Measurements from ENCODE around the gene MYO19. TPM values are rescaled to one million over a fixed set of nuclear protein-coding genes. Genes with fewer than 3 reads are reported as not detected.
A peak's percentile ranks its signal among the peaks of the same experiment; 100 is the strongest.

Gene MYO19, protein sequence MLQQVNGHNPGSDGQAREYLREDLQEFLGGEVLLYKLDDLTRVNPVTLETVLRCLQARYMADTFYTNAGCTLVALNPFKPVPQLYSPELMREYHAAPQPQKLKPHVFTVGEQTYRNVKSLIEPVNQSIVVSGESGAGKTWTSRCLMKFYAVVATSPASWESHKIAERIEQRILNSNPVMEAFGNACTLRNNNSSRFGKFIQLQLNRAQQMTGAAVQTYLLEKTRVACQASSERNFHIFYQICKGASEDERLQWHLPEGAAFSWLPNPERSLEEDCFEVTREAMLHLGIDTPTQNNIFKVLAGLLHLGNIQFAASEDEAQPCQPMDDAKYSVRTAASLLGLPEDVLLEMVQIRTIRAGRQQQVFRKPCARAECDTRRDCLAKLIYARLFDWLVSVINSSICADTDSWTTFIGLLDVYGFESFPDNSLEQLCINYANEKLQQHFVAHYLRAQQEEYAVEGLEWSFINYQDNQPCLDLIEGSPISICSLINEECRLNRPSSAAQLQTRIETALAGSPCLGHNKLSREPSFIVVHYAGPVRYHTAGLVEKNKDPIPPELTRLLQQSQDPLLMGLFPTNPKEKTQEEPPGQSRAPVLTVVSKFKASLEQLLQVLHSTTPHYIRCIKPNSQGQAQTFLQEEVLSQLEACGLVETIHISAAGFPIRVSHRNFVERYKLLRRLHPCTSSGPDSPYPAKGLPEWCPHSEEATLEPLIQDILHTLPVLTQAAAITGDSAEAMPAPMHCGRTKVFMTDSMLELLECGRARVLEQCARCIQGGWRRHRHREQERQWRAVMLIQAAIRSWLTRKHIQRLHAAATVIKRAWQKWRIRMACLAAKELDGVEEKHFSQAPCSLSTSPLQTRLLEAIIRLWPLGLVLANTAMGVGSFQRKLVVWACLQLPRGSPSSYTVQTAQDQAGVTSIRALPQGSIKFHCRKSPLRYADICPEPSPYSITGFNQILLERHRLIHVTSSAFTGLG
- 10 to 100 TPM; 42.1 to 62.8 (median 45.5) TPM for polyA plus RNA-seq (ENCODE audit: insufficient read length in 3 of 3)
- long read RNA-seq, donor 1, full-length matches to known transcripts: 2 of 2 reads
- long read RNA-seq, donor 1, partial matches to known transcripts: 0 of 2 reads
- long read RNA-seq, donor 1, other reads (novel, unspliced or antisense): 0 of 2 reads
- long read RNA-seq, donor 2, partial matches to known transcripts: 63 of 72 reads
- long read RNA-seq, donor 2, other reads (novel, unspliced or antisense): 8 of 72 reads
- long read RNA-seq, donor 3, partial matches to known transcripts: 109 of 123 reads
- long read RNA-seq, donor 3, other reads (novel, unspliced or antisense): 9 of 123 reads
- long read RNA-seq, donor 4, partial matches to known transcripts: 59 of 77 reads
- long read RNA-seq, donor 4, other reads (novel, unspliced or antisense): 11 of 77 reads
- long read RNA-seq, donor 5: 0 reads
- long read RNA-seq, donor 6, partial matches to known transcripts: 0 of 11 reads
- long read RNA-seq, donor 6, other reads (novel, unspliced or antisense): 0 of 11 reads
- long read RNA-seq, donor 7, partial matches to known transcripts: 105 of 117 reads
- long read RNA-seq, donor 7, other reads (novel, unspliced or antisense): 9 of 117 reads
- long read RNA-seq, donor 8: 0 reads
- long read RNA-seq, donor 9, partial matches to known transcripts: 66 of 67 reads
- long read RNA-seq, donor 9, other reads (novel, unspliced or antisense): 0 of 67 reads
- long read RNA-seq, donor 10, partial matches to known transcripts: 142 of 164 reads
- long read RNA-seq, donor 10, other reads (novel, unspliced or antisense): 21 of 164 reads
- long read RNA-seq, donor 11, partial matches to known transcripts: 47 of 55 reads
- long read RNA-seq, donor 11, other reads (novel, unspliced or antisense): 6 of 55 reads
- long read RNA-seq, donor 12, partial matches to known transcripts: 148 of 163 reads
- long read RNA-seq, donor 12, other reads (novel, unspliced or antisense): 12 of 163 reads
- long read RNA-seq, donor 13: 0 reads
- long read RNA-seq, donor 14, partial matches to known transcripts: 306 of 334 reads
- long read RNA-seq, donor 14, other reads (novel, unspliced or antisense): 26 of 334 reads
- long read RNA-seq, donor 15, partial matches to known transcripts: 18 of 19 reads
- long read RNA-seq, donor 15, other reads (novel, unspliced or antisense): 0 of 19 reads
- long read RNA-seq, donor 16, partial matches to known transcripts: 0 of 21 reads
- long read RNA-seq, donor 16, other reads (novel, unspliced or antisense): 7 of 21 reads

DNA sequence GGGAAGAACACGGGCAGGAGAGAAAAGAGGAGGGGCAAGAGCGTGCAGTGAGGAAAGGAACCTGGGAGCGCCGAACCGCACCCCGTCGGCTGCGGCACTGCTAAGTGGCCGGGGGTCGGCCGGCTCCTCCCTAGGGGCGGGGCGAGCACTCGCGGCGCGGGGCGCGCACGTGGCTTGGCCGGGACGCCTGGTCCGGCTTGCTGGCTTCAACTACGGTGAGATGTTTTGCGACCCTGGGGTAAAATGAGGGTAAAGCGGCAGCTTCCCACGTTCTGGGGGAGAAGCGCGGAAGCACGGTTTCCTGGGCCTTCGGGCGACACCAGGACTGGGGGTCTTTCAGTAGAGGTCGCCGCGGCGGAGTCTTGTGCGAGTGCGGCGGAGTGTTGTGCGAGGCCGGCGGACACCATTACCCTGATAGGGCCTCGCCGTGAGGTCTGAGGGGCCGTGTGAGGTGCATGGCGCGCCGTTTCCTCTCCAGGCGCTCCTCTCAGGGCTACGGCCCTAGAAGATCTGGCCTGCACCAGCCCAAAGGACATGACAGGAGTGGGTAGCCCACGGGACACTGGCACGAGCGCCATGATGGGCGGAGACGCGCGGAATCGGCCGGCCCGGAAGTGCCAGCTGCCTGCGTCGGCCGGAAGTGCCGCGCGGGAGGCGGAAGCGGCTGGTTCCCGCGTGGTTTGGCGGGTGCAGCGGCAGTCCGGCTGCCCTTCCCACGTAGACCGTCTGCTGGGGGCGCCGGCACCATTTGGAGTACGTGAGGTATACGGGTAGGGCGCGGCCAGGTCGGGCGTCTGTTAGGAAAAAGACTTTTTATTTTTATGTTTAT is at the start of gene MYO19, which contains the start of gene PIGW:
MYO19 (minus strand) TSS at position 29 of the 829 bp plus-strand sequence. CDS start 2,330 bp downstream, outside the sequence.
PIGW (plus strand) TSS at position 148 of the 829 bp plus-strand sequence. CDS start 2,115 bp downstream, outside the sequence.
- DNase-seq (ENCODE audit: extremely low read depth in 1 of 11, low read depth in 9 of 11, low spot score in 4 of 11): peak in 10 of 11 donors; percentile 72 to 86 (median 80)

DNA sequence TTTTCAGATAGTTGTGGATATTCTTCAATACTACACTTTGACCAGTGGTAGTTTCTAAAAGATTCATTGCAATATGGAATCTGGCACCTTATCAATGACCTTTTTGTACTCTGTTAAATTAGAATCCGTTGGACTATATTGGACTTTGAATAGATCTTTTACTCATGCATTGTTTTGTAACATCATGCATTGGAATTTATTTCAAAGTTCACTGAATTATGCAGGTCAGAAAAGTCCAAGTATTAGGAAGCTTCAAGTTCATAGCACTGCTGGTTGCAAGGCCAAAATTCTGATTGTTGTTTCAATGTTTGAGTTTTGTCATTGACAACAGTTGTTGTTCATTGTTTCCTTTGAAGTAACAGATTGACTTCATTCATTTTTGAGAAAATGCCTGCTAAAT is 49.1 kb upstream of the MYO19 start:
- DNase-seq (ENCODE audit: extremely low read depth in 1 of 11, low read depth in 9 of 11, low spot score in 4 of 11): no peak

DNA sequence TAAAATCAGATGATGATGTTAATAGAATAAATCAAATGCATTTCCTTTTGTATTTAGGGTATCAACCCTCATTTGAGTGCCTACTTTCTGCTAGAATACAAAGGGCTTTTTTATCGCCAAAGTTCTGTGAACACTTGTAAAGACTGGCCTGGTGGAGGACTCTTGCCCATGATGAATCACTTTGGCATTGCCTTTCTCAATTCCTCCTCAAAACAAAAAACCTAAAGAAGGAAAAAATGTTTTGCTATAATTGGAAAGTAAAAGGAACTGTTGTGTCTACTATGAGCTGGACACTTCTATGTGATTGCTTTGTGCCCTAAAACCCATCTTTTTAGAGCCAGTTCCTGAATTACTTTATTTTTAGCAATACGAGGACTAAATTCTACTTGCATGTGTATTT is 44.0 kb upstream of the MYO19 start:
- no peak for DNase-seq (ENCODE audit: extremely low read depth in 1 of 11, low read depth in 9 of 11, low spot score in 4 of 11)

DNA sequence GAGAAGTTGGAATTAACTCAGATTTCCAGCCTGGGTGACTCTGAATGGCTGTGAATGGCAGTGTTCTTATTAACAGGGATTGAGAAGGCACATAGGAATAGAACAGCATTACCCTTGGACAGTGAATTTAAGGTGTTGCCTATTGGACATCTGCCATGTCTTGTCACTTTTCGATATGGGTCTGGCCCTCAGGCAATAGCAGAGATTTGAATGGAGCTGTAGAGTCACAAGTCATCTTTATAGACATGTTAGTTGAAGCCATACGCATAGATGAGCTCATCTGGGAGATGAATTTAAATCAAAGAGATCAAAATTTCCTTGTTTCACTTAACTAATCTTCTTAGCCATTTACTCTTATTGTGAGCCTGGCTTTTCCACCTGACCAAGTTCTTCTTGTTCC is 42.1 kb upstream of the MYO19 start:
- no peak for DNase-seq (ENCODE audit: extremely low read depth in 1 of 11, low read depth in 9 of 11, low spot score in 4 of 11)

DNA sequence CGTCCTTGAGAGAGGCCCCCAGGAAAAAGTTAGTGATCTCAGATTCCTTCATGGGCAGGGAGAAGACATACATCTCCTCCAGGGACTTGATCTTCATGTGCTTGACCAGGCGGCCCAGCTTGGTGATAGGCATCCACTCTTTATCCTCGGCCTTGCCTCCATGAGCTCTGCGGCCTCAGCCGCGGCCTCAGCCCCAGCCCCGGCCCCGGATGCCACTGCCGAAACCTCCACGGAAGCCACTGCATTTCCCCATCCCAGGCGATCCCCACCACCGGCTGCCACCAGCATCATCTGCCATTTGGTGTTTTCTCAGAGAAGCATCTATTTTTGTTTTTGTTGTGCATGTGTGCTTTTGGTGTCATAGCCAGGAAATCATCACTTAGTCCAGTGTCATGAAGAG is 40.4 kb upstream of the MYO19 start:
- DNase-seq (ENCODE audit: extremely low read depth in 1 of 11, low read depth in 9 of 11, low spot score in 4 of 11): no peak

DNA sequence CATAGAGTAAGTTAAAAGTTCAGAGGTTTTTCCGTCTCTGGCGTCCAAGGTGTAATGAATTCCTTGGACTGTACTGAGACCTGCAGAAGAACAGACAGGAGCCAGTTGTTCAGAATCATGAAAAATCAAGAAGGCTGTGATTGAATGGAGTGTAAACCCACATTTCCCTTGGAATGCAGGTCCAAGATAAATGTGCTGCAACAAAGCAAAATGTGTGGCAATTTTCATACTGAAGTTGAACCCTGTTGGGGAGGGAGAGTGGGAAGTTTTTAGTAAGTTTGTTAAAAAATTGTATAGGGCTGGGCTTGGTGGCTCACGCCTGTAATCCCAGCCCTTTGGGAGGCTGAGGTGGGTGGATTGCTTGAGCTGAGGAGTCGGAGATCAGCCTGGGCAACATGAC is 31.4 kb upstream of the MYO19 start:
- DNase-seq (ENCODE audit: extremely low read depth in 1 of 11, low read depth in 9 of 11, low spot score in 4 of 11): no peak

DNA sequence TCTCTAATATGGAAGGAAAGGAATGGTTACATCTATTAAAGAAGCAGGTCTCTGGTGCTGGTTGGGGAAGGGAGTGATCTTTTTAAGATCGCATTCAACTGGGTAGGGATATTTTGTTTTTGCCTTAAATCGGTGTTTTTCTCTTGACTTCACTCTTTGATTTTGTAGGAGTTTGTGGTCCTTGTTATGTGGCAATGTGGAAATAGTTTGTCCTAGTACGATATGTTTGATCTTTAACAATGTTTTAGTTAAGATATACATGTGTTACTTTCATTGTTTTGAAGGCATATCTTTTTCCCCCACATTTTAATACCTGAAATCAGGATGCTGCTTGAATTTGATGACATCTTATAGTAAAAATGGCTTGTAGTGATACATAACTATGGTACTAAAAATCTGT is 18.8 kb upstream of the MYO19 start:
- DNase-seq (ENCODE audit: extremely low read depth in 1 of 11, low read depth in 9 of 11, low spot score in 4 of 11): no peak

DNA sequence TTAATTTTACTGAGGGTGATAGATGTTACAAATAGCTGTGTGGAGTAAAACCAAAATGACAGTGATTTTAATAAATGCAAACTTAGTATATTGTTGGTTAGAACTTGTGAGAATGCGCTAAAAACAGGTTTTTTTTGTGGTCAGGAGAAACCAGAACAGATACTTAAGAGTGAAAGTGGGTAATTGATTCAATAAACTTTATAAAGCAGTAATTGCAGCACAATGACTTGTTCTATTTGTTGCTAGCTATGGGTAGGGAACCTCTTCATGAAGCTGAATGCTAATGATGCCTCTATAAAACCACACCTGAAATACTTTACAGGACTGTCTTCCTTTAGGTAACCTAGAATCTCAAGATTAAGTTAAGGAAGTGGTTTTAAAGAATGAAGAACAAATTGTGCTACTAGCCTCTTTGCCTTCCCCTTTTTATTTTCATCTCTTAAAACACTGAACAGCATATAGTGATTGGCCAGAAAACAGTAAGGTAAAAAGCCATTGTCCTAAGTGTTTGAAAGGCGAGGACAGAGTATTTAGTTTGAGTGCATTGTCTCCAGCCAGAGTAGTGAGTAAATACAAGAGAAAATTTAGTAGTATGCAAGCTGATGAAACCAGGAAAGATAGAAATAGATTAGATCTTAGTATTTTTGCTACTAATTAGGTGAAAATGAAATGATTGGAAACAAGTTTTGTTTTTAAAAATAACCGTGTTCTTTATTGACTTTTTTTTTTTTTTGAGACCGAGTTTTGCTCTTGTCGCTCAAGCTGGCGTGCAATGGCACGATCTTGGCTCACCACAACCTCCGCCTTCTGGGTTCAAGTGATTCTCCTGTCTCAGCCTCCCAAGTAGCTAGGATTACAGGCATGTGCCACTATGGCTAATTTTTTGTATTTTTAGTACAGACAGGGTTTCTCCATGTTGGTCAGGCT is 16.1 kb upstream of the MYO19 start:
- DNase-seq (ENCODE audit: extremely low read depth in 1 of 11, low read depth in 9 of 11, low spot score in 4 of 11): no peak

DNA sequence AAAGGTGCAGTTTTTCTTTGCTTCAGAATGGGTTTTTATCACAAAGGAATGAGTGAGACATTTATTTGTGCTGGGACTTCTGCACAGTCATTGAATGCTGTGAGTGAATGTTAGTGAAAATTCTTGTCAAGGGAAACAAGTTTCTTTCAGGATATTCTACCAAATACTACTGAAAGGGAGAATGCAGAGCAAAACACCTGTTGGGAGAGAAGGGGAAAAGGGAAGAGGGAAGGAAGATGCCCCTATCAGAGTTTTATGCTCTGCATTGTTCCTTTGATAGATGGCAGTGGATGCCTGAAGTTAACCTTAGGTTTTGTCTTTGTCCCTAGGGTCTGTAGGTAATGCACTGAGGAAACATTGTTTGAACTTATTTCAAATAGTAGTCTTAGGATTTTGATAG is 13.1 kb upstream of the MYO19 start:
- DNase-seq (ENCODE audit: extremely low read depth in 1 of 11, low read depth in 9 of 11, low spot score in 4 of 11): no peak

DNA sequence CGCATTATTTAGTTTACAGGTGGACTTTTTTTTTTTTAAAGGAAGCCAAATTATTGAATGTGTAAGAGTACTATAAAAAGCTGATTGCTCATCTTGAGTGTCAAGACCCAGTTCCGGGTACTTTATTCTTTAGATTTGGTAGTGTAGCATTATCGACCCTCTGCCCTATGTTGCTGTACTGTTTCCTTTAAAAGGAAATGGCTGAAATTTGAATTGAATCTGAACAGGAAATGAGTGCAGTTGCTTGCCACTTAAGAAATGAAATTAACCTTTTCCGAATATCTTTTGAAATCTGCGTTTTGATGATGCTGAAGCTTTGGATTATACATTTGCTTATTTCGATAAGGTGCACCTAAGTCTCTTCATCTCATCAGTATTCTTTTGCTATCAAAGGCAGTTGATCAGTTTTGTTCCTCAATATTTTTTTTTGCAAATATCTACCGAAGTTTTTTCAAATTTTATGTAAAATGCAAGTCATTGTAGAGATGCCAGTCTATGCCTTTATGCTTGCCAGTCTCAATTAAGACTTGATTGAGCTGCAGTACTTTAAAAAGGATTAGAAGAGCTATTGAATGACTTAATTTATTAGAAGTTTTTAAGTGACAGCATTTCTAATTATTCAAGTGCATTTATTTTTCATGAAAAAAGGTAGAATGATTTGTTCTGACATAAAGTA is 11.9 kb upstream of the MYO19 start:
- no peak for DNase-seq (ENCODE audit: extremely low read depth in 1 of 11, low read depth in 9 of 11, low spot score in 4 of 11)

DNA sequence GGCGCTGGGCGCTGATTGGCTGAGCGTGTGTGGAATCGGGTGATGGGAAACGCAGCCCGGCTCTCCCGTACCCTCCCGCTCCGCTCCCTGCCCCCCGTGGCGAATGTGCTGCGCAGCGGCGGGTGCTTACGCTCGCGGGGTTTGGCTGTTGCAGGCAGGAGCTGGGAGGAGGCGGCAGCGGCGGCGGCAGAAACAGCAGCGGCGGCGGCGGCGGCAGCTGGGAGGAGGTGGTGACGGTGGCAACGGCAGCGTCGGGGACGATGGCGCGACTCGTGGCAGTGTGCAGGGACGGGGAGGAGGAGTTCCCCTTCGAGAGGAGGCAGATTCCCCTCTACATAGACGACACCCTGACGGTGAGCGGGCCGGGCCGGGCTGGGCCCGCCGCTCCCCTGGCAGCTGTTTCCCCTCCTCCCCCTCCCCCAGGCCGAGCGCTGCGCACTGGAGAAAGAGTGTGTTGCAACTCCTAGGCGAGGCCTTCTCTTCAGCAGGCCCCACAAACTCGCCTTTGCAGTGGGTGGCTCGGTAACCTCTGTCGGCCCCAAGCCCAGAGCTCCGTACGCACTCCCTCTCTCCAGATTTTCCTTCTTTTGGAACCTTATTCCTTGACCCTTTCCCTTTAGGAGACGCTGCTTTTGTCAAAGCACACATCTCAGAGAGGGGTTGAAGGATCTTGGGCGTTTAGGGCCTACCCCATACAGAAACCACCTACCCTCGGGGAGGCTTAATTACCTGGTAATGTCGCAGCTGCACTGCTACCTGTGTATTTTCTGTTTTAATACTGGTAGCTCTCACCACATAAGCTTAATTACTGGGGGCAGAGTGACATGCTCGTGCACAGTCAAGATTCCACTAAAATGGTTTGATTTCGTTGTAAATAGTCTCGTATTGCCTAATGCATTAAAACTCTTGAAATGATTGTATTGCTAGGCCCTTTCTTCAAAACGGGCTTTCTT is 11.1 kb upstream of the MYO19 start:
- DNase-seq (ENCODE audit: extremely low read depth in 1 of 11, low read depth in 9 of 11, low spot score in 4 of 11): peak; percentile 86 to 98 (median 96)

DNA sequence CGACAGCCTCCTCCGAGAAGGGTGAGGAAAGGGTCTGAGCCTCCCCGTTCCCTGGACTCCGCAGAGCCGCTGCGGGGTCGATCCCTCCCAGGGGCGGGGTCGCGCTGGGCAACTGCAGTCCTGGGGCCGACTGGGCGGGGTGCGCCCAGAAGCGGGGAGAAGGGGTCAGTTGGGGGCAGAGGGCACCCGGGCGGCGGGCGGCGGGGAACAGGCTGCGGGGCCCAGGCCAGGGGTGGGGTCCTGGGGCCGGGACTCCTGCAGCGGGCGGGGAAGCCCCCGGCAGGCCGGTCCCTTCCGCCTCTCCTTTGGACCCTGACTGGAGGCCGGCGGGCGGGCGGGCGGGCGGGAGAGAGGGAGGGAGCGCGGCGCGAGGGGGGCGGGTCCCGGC is 10.4 kb upstream of the MYO19 start:
- no peak for DNase-seq (ENCODE audit: extremely low read depth in 1 of 11, low read depth in 9 of 11, low spot score in 4 of 11)

DNA sequence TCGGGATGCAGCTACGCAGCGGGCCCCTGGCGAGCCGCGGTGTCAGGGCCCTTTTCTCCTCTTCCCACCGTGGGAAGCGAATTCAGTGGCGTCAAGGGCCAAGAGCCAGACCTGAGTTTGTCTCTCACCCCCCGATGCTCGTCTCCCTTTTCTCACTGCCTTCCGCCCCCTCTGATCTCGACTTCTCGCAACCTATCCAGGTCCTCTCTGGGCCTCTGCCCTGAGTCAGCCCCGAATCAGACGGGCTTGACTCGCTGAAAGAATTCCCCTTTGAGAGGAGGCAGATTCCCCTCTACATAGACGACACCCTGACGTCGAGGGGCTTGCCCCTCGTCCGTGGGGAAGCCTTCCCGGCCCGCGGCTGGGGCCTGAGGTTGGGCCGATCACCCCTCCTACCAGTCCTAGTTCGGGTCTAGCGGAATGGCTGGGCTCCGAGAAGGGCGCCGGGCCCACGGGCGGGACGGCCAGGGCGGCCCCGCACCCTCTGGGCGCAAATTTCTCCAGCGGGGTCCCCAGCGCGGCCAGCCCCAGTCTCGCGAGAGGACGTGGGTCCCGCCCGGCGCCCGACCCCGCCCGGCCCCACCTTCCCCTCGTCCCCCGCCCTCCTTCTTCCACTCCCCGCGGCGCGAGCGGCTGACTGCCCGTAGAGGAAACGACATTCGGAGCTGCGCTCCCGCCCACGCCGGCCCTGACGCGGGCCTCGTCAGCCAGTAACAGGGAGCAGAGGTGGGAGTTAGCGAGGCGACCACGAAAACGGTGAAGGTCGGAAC is 9.8 kb upstream of the MYO19 start, which contains the start of gene GGNBP2:
GGNBP2 (plus strand) TSS at position 613 of the 770 bp plus-strand sequence. CDS start 806 bp downstream, outside the sequence.
- peak in 10 of 11 donors; percentile 78 to 93 (median 90) for DNase-seq (ENCODE audit: extremely low read depth in 1 of 11, low read depth in 9 of 11, low spot score in 4 of 11)
